Activated naive CD4-positive, alpha-beta T cell treated with anti-CD3 and anti-CD28 coated beads for 36 hours (primary cell): ENCODE data around the gene TCF4. TPM values are rescaled to one million over a fixed set of nuclear protein-coding genes. Genes with fewer than 3 reads are reported as not detected.

Experiments
- CTCF ChIA-PET: fragments of 350-600 bp; sonication (Branson Sonifier 250); formaldehyde crosslinking; loops from one replicate; lab custom pipeline; 2021; ENCODE audit warnings: antibody characterized with exemption; lab: Charles Lee
- DNase-seq: peaks from one replicate; pipeline ENCODE4 v3.0.0-alpha.2; 2020
- H3K27ac Mint-ChIP-seq: one replicate; pipeline ENCODE4 v1.8.0; 2021; ENCODE audit warnings: mild to moderate bottlenecking, mixed read lengths
- H3K27me3 Mint-ChIP-seq: one replicate; pipeline ENCODE4 v1.8.0; 2021; ENCODE audit warnings: low read depth, mixed read lengths
- H3K36me3 Mint-ChIP-seq: one replicate; pipeline ENCODE4 v1.8.0; 2021; ENCODE audit warnings: low read depth, mixed read lengths
- H3K4me1 Mint-ChIP-seq: one replicate; pipeline ENCODE4 v1.8.0; 2021; ENCODE audit warnings: low read depth, mixed read lengths
- H3K4me3 Mint-ChIP-seq: one replicate; pipeline ENCODE4 v1.8.0; 2021; ENCODE audit warnings: mild to moderate bottlenecking, moderate library complexity, mixed read lengths
- H3K9me3 Mint-ChIP-seq: one replicate; pipeline ENCODE4 v1.8.0; 2021; ENCODE audit warnings: mixed read lengths
- intact Hi-C: fragments of 100-400 bp; cut with micrococcal nuclease; formaldehyde crosslinking; loops from one replicate; pipeline ENCODE4 v1.15.1; 2023
- total RNA-seq, 2 experiments: library from RNA; stranded (reverse); gene quantifications; one replicate each; pipeline ENCODE4 v1.2.3, GENCODE V29; 2021

The TCF4 gene
- total RNA-seq, 2 experiments from 2014 or later = 0.49 to 0.91 TPM

- no peak for DNase-seq
- H3K36me3 Mint-ChIP-seq = no peaks in the 10 kb centered on the region
- intact Hi-C loops = no loop called here
Observed at GRCh38 chr18:55264108-55264507, 323.9 kb downstream of the TCF4 start.

DNA sequence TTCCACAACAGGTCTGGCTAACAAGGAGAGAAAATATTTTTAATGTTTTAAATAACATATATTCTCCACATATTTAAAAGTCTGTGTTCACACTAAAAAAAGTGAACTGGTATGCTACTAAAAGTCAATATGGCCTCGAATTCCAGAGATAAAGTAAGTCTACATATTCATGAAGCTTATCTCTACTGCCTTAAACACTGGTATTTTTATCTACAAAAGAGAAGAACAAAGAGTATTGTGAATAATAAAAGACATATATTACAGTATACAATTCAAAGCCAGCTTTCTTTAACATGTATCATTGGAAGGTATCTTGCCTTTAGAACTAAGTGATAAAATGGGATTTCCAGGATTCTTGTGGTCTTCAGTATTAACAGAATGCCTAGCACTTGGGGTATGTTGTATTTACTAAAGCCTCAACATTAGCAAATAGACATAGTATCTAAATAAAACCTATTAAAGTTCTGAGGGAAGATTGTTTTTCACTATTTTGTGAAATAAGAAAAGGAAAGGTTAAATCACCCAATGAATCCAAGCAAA, 325.9 kb downstream of the TCF4 start:
- no peak for DNase-seq
- intact Hi-C loops = no loop called here
- Mint-ChIP-seq H3K36me3 (no peaks in the 10 kb centered on the region), H3K4me3 (no peak overlapping the region), H3K27me3 (no peaks in the 10 kb centered on the region), H3K9me3 (no peaks in the 10 kb centered on the region), H3K27ac (no peak overlapping the region), H3K4me1 (no peaks in the 10 kb centered on the region)
- CTCF ChIA-PET = no interaction called here

More at GRCh38 chr18:55264108-55264507, 323.9 kb downstream of the TCF4 start:
- no peaks in the 10 kb centered on the region for H3K9me3 Mint-ChIP-seq
- CTCF ChIA-PET = no interaction called here
- H3K4me1 Mint-ChIP-seq = no peaks in the 10 kb centered on the region
- H3K4me3 Mint-ChIP-seq = no peak overlapping the region
- H3K27ac Mint-ChIP-seq = no peak overlapping the region
- H3K27me3 Mint-ChIP-seq = no peaks in the 10 kb centered on the region

DNA sequence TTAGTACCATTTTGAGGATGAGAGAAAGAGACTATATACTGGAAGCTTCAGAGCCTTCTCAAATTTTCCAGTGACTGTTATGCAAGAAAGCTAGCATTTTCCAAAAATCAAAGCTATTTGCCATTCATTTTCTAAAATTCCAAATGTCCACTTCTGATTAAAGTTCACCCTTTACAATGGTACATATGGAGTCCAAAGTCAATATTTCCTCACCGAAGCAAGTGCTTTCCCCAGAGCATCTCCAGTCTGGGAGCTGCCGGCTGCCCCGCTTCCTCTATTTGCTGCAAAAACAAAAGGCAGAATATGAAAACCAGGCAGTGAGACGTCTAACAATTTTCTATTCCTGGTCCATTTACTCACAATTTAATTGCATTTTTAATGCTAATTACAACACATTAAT, 326.7 kb downstream of the TCF4 start:
- CTCF ChIA-PET = no interaction called here
- intact Hi-C loops = no loop called here
- Mint-ChIP-seq H3K27ac (no peak overlapping the region), H3K4me3 (no peak overlapping the region), H3K4me1 (no peaks in the 10 kb centered on the region), H3K27me3 (no peaks in the 10 kb centered on the region), H3K36me3 (no peaks in the 10 kb centered on the region), H3K9me3 (no peaks in the 10 kb centered on the region)
- DNase-seq = no peak

- no peak for DNase-seq
- Mint-ChIP-seq H3K9me3 (no peaks in the 10 kb centered on the region), H3K27ac (no peak overlapping the region), H3K4me1 (no peaks in the 10 kb centered on the region), H3K4me3 (no peak overlapping the region), H3K27me3 (no peaks in the 10 kb centered on the region), H3K36me3 (no peaks in the 10 kb centered on the region)
- intact Hi-C loops = no loop called here
- CTCF ChIA-PET = interaction anchor here (1.1 kb wide), 1 partner anchor 9 kb away, joined by 5 read pairs; no protein-coding TSS in a partner anchor
Observed at GRCh38 chr18:55258088-55258487, 329.9 kb downstream of the TCF4 start.

- DNase-seq = no peak
- intact Hi-C loops = no loop called here
- Mint-ChIP-seq H3K36me3 (no peaks in the 10 kb centered on the region), H3K9me3 (no peaks in the 10 kb centered on the region), H3K27me3 (no peaks in the 10 kb centered on the region), H3K4me3 (no peak overlapping the region), H3K27ac (no peak overlapping the region), H3K4me1 (no peaks in the 10 kb centered on the region)
- CTCF ChIA-PET = no interaction called here
Observed at GRCh38 chr18:55256929-55257289, 331.1 kb downstream of the TCF4 start.

- Mint-ChIP-seq H3K4me3 (no peak overlapping the region), H3K27ac (no peak overlapping the region), H3K9me3 (no peaks in the 10 kb centered on the region), H3K4me1 (no peaks in the 10 kb centered on the region), H3K36me3 (no peaks in the 10 kb centered on the region), H3K27me3 (no peaks in the 10 kb centered on the region)
- CTCF ChIA-PET = no interaction called here
- intact Hi-C loops = no loop called here
- DNase-seq = no peak
Observed at GRCh38 chr18:55256226-55256928, 331.6 kb downstream of the TCF4 start.

GRCh38 chr18:55253814-55254213, 334.2 kb downstream of the TCF4 start:
- no peaks in the 10 kb centered on the region for H3K9me3 Mint-ChIP-seq
- no peak for DNase-seq
- no peaks in the 10 kb centered on the region for H3K27me3 Mint-ChIP-seq
- CTCF ChIA-PET = interaction anchor here (0.6 kb wide), 1 partner anchor 383 kb away, joined by 3 read pairs; no protein-coding TSS in a partner anchor
- no peaks in the 10 kb centered on the region for H3K36me3 Mint-ChIP-seq
- no peak overlapping the region for H3K4me3 Mint-ChIP-seq
- no peaks in the 10 kb centered on the region for H3K4me1 Mint-ChIP-seq
- intact Hi-C loops = no loop called here
- H3K27ac Mint-ChIP-seq = no peak overlapping the region

- H3K9me3 Mint-ChIP-seq = no peaks in the 10 kb centered on the region
- H3K36me3 Mint-ChIP-seq = no peaks in the 10 kb centered on the region
- H3K4me1 Mint-ChIP-seq = no peaks in the 10 kb centered on the region
- CTCF ChIA-PET = no interaction called here
- H3K27me3 Mint-ChIP-seq = no peaks in the 10 kb centered on the region
- no peak for DNase-seq
- no peak overlapping the region for H3K27ac Mint-ChIP-seq
- intact Hi-C loops = no loop called here
- no peak overlapping the region for H3K4me3 Mint-ChIP-seq
Observed at GRCh38 chr18:55252901-55253300, 335.1 kb downstream of the TCF4 start.

DNA sequence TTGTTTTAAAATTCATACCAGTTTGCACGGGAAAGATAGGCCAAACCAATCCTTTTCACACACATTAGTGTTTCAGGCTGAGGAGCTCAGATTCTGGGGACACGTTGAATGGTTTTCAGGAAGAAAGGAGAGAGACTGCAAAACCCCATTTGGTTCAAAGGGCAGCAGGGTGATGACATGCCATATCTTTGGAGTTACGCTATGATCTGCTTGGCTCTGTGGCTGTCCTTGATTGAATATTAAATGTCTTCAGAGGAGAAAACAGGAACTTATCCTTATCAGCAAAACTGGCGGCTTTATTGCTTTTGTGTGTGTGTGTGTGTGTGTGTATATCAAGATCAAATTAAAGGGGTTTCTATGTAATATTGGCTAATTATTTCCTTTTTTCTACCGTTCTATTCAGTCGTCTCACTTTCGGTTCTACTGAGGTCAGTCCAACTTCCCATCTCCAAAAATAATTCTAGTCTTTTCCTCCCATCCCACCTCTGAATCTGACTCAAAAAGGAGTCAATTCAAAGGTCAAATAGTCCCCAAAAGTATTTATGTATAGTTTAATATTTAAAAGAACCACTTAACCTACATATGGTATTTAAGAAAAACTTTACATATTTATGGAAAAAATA, 335.8 kb downstream of the TCF4 start:
- CTCF ChIA-PET = interaction anchor here (0.6 kb wide), 1 partner anchor 58 kb away, joined by 3 read pairs; no protein-coding TSS in a partner anchor
- Mint-ChIP-seq H3K27ac (no peak overlapping the region), H3K4me1 (no peaks in the 10 kb centered on the region), H3K36me3 (no peaks in the 10 kb centered on the region), H3K27me3 (no peaks in the 10 kb centered on the region), H3K4me3 (no peak overlapping the region), H3K9me3 (no peaks in the 10 kb centered on the region)
- intact Hi-C loops = no loop called here
- no peak for DNase-seq

DNA sequence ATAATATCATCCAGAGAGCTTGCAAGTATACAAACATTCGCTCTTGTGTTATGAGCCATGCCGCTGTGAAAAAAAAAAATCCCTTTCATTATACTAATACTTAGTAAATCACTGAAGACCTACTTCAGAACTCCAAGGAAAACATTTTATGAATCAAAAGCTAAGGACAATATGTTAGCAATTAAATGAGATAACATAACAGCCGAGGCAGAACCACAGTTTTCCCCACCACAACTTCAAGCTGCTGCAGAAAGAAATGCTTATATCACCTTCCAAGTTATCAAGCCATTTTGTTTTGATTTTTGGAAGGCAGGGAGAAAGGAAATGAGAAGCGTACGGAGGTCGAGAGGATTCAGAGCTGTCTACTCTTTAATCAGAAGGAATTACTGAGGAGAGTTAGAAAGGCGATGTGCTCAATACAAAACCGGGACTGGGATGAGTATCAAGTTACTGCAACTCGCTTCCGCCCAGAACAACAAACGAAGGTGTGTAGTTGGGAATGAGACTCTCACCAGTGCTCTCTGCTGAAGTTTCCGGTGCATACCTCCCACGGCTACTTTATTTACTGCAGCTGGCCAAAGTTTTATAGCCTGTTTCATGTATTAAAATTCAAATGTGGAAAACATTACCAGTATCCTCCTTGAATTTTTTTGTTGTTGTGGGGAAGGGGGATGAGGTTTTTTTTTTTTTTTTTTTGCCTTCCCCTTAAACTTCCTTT, 336.6 kb downstream of the TCF4 start:
- CTCF ChIA-PET = no interaction called here
- Mint-ChIP-seq H3K36me3 (no peaks in the 10 kb centered on the region), H3K27me3 (no peaks in the 10 kb centered on the region), H3K9me3 (no peaks in the 10 kb centered on the region), H3K4me3 (no peak overlapping the region), H3K27ac (no peak overlapping the region), H3K4me1 (no peaks in the 10 kb centered on the region)
- no peak for DNase-seq
- intact Hi-C loops = no loop called here

DNA sequence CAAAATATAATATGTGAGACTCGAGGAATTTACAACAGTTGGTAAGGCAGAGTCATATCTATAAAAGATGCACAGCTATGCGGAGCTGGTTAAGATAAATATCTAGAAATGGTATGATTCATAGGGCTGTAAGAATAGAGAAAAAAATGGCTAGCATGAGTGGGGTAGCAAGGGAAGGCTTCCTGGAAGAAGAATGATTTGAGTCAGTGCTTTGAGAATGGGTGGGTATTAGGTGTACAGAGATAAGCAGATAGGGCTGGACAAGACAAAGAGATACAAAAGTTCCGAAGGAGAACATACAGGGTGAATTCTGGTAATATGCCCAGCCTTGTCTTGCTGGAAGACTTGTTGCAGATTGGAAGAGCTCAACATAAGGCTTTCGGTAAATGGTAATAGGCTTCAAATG, 337.2 kb downstream of the TCF4 start:
- intact Hi-C loops = no loop called here
- DNase-seq = no peak
- H3K27me3 Mint-ChIP-seq = no peaks in the 10 kb centered on the region
- no peak overlapping the region for H3K27ac Mint-ChIP-seq
- H3K4me1 Mint-ChIP-seq = no peaks in the 10 kb centered on the region
- CTCF ChIA-PET = no interaction called here
- H3K36me3 Mint-ChIP-seq = no peaks in the 10 kb centered on the region
- no peak overlapping the region for H3K4me3 Mint-ChIP-seq
- H3K9me3 Mint-ChIP-seq = no peaks in the 10 kb centered on the region

- Mint-ChIP-seq H3K36me3 (no peaks in the 10 kb centered on the region), H3K9me3 (no peaks in the 10 kb centered on the region), H3K4me3 (no peak overlapping the region), H3K27me3 (no peaks in the 10 kb centered on the region), H3K4me1 (no peaks in the 10 kb centered on the region), H3K27ac (no peak overlapping the region)
- CTCF ChIA-PET = no interaction called here
- DNase-seq = no peak
- intact Hi-C loops = no loop called here
Observed at GRCh38 chr18:55249550-55249949, 338.4 kb downstream of the TCF4 start.
